DMS153 treated with DMSO at 0.1 percent for 48 hours (cell line): Measurements from ENCODE around the gene NCF4.

ENCODE experiments used
- DNase-seq: peaks from one replicate; lab custom pipeline; 2025; ENCODE audit not compliant: unreplicated experiment; lab: John Stamatoyannopoulos, UW

NCF4 gene

GRCh38 chr22:36860821-36861659 is at the start of gene NCF4:
TSS of gene NCF4 (plus strand) at chr22:36861006. CDS start at chr22:36861172, 166 bp downstream.
- no peak for DNase-seq

- no peak for DNase-seq
Observed at GRCh38 chr22:36811094-36811800, 49.6 kb upstream of the NCF4 start.

- DNase-seq = no peak
Observed at GRCh38 chr22:36814801-36815200, 46.0 kb upstream of the NCF4 start.

- no peak for DNase-seq
Observed at GRCh38 chr22:36815558-36816338, 45.1 kb upstream of the NCF4 start.

- no peak for DNase-seq
Observed at GRCh38 chr22:36816339-36816635, 44.5 kb upstream of the NCF4 start.

GRCh38 chr22:36816636-36817524 is 43.9 kb upstream of the NCF4 start, which contains the start of gene PVALB:
TSS of gene PVALB (minus strand) at chr22:36817035. CDS start at chr22:36817005, 30 bp downstream.
- DNase-seq = no peak

- no peak for DNase-seq
Observed at GRCh38 chr22:36817525-36817848, 43.3 kb upstream of the NCF4 start.

GRCh38 chr22:36818010-36818642 is 42.7 kb upstream of the NCF4 start:
- no peak for DNase-seq

- DNase-seq = no peak
Observed at GRCh38 chr22:36819112-36819511, 41.7 kb upstream of the NCF4 start.

GRCh38 chr22:36822581-36822980 is 38.2 kb upstream of the NCF4 start:
- DNase-seq = no peak

- DNase-seq = no peak
Observed at GRCh38 chr22:36823186-36823839, 37.5 kb upstream of the NCF4 start.

GRCh38 chr22:36824655-36825054 is 36.2 kb upstream of the NCF4 start:
- no peak for DNase-seq

- DNase-seq = no peak
Observed at GRCh38 chr22:36826262-36826661, 34.5 kb upstream of the NCF4 start.

GRCh38 chr22:36828815-36829214 is 32.0 kb upstream of the NCF4 start:
- DNase-seq = no peak

GRCh38 chr22:36829370-36830002 is 31.3 kb upstream of the NCF4 start:
- no peak for DNase-seq

- DNase-seq = no peak
Observed at GRCh38 chr22:36830601-36831000, 30.2 kb upstream of the NCF4 start.

GRCh38 chr22:36831206-36831605 is 29.6 kb upstream of the NCF4 start:
- DNase-seq = no peak

GRCh38 chr22:36831717-36832116 is 29.1 kb upstream of the NCF4 start:
- no peak for DNase-seq

- DNase-seq = no peak
Observed at GRCh38 chr22:36833073-36833472, 27.7 kb upstream of the NCF4 start.
